ENCODE data around the gene SOHLH1. TPM values are rescaled to one million over a fixed set of nuclear protein-coding genes. Genes with fewer than 3 reads are reported as not detected.

Gene SOHLH1
- polyA plus RNA-seq, 2 of the 4 experiments (the other 2 are of a cell fraction) = not detected

DNA sequence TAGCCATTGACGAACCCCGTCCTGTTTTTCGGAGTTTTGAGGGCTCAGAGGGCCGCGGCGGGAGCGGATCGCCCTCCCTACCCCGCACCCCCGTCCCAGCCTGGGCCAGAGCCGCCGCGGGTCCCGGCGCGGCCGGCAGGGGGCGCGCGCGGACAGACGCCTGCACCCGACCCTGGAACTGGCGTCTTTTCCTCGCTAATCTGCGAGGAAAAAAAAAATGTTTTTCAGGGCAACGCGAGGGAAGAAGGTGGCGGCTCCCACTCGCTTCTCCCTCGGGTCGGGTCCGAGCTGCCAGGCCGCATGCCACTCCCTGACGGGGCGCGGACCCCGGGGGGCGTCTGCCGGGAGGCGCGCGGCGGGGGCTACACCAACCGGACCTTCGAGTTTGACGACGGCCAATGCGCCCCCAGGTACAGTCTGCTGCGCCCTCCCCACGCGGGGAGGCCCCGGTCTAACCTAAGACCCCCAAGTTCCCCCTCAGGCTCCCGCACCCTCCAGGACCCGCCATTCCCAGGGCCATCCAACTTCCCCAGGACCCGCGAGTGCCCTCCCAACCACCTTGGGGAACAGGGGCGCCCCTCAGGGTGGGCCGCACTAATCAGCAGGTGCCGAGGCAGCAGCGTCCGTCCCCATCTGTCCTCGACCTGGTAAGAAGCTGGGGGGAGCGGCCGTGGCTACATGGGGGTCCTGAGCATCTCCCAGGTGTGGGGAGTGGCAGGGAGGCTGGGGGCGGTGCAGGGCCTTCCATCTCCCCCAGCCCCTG lies 2.9 kb upstream of the SOHLH1 start, which contains the start of gene KCNT1:
Gene KCNT1 (plus strand): TSS at position 227 of the 763 bp plus-strand sequence. CDS start 74 bp downstream, at position 301.
- no peak for FAIRE-seq
- H3K4me2 ChIP-seq = peak within 1 kb of the TSS; percentile 88
- no peak for TF ChIP-seq JUN (IDR thresholded peaks at IDR 0.05)
- peak; percentile 75 for TF ChIP-seq SMC3 (IDR thresholded peaks at IDR 0.05)
- TF ChIP-seq, protein P1, sequence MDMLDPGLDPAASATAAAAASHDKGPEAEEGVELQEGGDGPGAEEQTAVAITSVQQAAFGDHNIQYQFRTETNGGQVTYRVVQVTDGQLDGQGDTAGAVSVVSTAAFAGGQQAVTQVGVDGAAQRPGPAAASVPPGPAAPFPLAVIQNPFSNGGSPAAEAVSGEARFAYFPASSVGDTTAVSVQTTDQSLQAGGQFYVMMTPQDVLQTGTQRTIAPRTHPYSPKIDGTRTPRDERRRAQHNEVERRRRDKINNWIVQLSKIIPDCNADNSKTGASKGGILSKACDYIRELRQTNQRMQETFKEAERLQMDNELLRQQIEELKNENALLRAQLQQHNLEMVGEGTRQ (IDR thresholded peaks at IDR 0.05) = no peak
- TF ChIP-seq FOSL2 (IDR thresholded peaks at IDR 0.05) = no peak
- TF ChIP-seq FOSL2 (CRISPR knock-in tag; IDR thresholded peaks at IDR 0.05) = no peak
- no peak for TF ChIP-seq RCOR1 (IDR thresholded peaks at IDR 0.05; ENCODE audit: low read depth, low read length)
- TF ChIP-seq TFCP2L1 (CRISPR knock-in tag; IDR thresholded peaks at IDR 0.05) = no peak
- TF ChIP-seq RAD21 (conservative IDR thresholded peaks at IDR 0.05 in 1 of 2, IDR thresholded peaks at IDR 0.05 in 1 of 2) = peak; percentile 58 to 76
- no peak for TF ChIP-seq RNF2 (IDR thresholded peaks at IDR 0.05; ENCODE audit: borderline replicate concordance, low read depth)
- TF ChIP-seq JUNB (IDR thresholded peaks at IDR 0.05) = no peak
- TF ChIP-seq, protein P2, sequence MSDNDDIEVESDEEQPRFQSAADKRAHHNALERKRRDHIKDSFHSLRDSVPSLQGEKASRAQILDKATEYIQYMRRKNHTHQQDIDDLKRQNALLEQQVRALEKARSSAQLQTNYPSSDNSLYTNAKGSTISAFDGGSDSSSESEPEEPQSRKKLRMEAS (IDR thresholded peaks at IDR 0.05) = 0 out of 2 replicates have a peak, but pooled peaks have one; percentile 31
- TF ChIP-seq FOXS1 (CRISPR knock-in tag; IDR thresholded peaks at IDR 0.05) = no peak
- no peak for TF ChIP-seq FOSB (CRISPR knock-in tag; IDR thresholded peaks at IDR 0.05)
- TF ChIP-seq EP300 (IDR thresholded peaks at IDR 0.05) = no peak
- TF ChIP-seq CHD4 (IDR thresholded peaks at IDR 0.05; ENCODE audit: borderline replicate concordance) = no peak
- TF ChIP-seq, protein P3, sequence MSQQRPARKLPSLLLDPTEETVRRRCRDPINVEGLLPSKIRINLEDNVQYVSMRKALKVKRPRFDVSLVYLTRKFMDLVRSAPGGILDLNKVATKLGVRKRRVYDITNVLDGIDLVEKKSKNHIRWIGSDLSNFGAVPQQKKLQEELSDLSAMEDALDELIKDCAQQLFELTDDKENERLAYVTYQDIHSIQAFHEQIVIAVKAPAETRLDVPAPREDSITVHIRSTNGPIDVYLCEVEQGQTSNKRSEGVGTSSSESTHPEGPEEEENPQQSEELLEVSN (IDR thresholded peaks at IDR 0.05; ENCODE audit: borderline replicate concordance, low read depth) = 0 out of 2 replicates have a peak, but pooled peaks have one; percentile 36
- no peak for TF ChIP-seq ZFP36 (IDR thresholded peaks at IDR 0.05; ENCODE audit: borderline replicate concordance, partially characterized antibody)
- TF ChIP-seq, protein P4, sequence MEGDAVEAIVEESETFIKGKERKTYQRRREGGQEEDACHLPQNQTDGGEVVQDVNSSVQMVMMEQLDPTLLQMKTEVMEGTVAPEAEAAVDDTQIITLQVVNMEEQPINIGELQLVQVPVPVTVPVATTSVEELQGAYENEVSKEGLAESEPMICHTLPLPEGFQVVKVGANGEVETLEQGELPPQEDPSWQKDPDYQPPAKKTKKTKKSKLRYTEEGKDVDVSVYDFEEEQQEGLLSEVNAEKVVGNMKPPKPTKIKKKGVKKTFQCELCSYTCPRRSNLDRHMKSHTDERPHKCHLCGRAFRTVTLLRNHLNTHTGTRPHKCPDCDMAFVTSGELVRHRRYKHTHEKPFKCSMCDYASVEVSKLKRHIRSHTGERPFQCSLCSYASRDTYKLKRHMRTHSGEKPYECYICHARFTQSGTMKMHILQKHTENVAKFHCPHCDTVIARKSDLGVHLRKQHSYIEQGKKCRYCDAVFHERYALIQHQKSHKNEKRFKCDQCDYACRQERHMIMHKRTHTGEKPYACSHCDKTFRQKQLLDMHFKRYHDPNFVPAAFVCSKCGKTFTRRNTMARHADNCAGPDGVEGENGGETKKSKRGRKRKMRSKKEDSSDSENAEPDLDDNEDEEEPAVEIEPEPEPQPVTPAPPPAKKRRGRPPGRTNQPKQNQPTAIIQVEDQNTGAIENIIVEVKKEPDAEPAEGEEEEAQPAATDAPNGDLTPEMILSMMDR (IDR thresholded peaks at IDR 0.05) = peak; percentile 87
- TF ChIP-seq, protein P5, sequence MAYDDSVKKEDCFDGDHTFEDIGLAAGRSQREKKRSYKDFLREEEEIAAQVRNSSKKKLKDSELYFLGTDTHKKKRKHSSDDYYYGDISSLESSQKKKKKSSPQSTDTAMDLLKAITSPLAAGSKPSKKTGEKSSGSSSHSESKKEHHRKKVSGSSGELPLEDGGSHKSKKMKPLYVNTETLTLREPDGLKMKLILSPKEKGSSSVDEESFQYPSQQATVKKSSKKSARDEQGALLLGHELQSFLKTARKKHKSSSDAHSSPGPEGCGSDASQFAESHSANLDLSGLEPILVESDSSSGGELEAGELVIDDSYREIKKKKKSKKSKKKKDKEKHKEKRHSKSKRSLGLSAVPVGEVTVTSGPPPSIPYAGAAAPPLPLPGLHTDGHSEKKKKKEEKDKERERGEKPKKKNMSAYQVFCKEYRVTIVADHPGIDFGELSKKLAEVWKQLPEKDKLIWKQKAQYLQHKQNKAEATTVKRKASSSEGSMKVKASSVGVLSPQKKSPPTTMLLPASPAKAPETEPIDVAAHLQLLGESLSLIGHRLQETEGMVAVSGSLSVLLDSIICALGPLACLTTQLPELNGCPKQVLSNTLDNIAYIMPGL (CRISPR knock-in tag; IDR thresholded peaks at IDR 0.05; ENCODE audit: borderline replicate concordance) = no peak
- 5% methylated on average over 45 of the region's 66 CpGs for WGBS (ENCODE audit: missing lambda C conversion rate)
- no peaks in the 10 kb centered on the region for H3K9me3 ChIP-seq
- CTCF ChIA-PET = interaction anchor here (0.6 to 2.0 kb wide), 18 partner anchors 9 to 455 kb away, joined by 3 to 7 read pairs (median 4); no protein-coding TSS in a partner anchor
- peak; percentile 34 to 94 for DNase-seq (ENCODE audit: low read depth in 1 of 2, low spot score in 1 of 2)
- H3K4me1 ChIP-seq = peaks cover 9% of the 10 kb centered on the region; the same call in 2 of the 3 replicates
- POLR2A ChIA-PET = no interaction called here
- peak; percentile 58 to 90 for ATAC-seq
- peak within 1 kb of the TSS in 1 of 2 experiments; percentile 75; a peak in 3 of 6 replicates for H3K27ac ChIP-seq
- peak within 1 kb of the TSS; percentile 36 for H3K4me3 ChIP-seq

All from A549 (cell line).